HG02885 (cell line): ENCODE data around the gene CWC22.

Source experiments
- ATAC-seq: cut with Tn5 transposase; IDR thresholded peaks from one replicate; pipeline ENCODE4 v1.9.1; 2021; ENCODE audit warnings: mild to moderate bottlenecking; ENCODE audit not compliant: unreplicated experiment, poor library complexity

CWC22 gene

DNA sequence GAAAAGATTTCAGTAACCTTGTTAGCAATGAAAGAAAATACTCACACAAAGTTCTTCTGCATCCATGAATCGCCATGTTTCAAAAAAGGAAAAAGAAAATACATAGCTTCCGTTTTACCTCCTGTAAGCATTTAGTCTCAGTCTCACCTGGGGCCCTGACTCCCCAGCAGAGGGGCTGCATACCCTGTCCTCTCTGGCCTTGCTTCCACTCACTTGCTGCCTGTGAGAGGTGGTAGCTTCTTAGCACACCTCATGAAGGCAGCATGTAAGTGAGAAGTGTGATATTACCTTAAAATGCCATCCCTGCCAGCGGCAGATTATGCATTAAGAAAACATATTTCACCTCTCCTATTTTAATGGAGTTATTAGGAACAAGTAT, 96.4 kb downstream of the CWC22 start:
- ATAC-seq: no peak

DNA sequence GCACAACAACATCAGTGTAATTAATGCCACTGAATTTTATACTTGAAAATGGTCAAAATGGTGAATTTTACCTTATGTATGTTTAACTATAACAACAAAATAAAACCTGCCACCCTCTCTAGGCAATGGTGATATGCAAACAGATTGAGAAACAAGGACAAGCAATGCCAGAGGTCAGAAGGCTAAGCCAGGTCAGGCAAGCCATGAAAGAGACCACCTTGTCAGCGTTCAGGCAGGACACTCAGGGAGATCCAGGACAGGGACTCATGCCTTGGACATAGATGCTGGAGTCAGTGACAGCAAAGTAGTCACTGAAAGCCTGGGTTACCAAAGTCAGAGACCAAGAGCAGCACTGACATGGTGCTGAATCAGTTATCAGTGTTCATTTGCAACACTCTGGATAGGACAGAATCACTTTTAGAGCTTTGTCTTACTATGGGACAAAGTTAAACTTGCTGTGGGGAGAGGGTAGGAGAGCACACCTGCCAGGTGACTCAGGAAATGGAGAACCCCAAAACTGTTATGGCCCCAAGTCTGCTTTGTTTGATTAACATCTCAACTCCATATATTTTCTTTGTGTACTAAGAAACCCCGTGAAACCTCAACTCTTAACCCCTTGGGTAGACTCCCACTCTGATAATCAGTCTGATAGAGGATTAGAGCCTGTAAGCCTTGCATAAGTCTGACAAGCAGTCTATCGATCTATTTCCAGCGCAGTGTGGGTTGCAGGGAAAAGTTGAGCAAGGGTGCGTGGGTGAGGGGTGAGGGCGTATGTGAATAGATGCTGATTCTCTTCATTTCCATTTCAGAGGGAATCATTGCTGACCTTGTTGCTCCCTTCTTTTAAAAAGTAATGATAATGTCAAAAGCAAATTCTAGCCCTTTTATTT, 97.0 kb downstream of the CWC22 start:
- no peak for ATAC-seq

DNA sequence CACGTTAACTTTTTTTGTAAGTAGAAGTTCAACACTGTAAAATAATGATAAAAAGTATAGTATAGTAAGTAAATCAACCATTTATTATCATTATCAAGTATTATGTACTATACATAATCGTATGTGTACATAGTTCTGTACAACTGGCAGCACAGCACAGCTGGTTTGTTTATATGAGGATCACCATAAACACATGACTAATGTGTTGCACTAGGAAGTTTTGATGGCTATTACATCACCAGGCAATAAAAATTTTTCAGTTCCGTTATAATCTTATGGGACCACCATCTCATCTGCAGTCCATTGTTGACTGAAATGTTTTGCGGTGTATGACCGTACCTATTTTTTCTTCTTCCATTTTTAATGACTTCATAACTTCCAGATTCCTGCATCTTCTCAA, 106.4 kb downstream of the CWC22 start:
- no peak for ATAC-seq

DNA sequence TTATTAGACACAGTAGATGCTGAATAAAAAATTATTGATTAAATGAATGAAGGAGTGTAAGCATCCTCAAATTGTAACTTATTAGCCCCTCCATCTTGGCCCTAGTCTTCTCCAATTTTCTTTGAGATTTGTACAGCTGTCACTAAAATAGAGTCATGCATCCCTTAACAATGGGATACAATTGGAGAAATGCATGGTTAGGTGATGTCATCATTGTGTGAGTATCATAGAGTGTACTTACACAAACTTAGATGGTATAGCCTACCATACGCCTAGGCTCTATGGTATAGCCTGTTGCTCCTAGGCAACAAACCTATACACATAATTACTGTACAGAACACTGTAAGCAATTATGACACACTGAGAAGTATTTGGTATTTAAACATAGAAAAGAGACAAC, 107.4 kb downstream of the CWC22 start:
- ATAC-seq: no peak

DNA sequence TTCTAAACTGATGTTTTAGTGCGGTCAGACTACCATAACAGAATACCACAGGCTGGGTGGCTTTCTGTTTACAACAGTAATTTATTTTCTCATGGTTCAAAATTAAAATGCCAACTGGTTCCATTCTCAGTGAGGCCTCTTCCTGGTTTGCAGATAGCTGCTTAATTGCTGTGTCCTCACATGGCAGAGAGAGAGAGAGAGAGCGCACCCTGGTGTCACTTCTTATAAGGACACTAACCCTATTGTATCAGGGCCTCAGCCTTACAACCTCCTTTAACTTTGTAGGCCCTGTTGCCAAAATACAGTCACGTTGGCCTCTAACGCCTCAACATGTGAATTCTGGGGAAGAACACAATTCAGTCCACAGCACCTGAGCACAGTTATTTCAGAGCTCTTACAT, 108.2 kb downstream of the CWC22 start:
- ATAC-seq: peak; percentile 94
